AML-193 (cell line): ENCODE measurements around the gene ZNF396.

Source experiments
- DNase-seq, 2 experiments: peaks; one replicate each; lab custom pipeline; 2025; lab: John Stamatoyannopoulos, UW

ZNF396 gene

DNA sequence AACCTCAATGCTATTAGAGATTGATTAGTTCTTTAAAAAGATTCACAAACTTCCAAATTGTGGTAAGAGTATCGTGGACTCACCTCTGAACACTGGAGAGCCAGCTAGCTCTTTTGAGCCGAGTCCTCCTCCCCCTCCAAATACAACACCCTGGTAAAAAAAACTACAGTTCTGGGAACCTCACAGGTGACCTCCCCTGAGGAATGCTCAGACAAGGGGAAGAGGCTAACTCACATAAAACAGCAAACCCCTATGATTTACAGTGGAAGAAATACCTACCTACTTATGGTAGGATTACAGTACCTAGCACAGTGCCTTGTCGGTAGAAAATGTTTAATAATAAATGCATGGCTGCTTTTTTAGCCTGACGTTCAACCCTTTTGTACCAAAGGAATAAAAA, 41.3 kb downstream of the ZNF396 start:
- DNase-seq = no peak

GRCh38 chr18:35334821-35335220, 42.3 kb downstream of the ZNF396 start:
- no peak for DNase-seq

DNA sequence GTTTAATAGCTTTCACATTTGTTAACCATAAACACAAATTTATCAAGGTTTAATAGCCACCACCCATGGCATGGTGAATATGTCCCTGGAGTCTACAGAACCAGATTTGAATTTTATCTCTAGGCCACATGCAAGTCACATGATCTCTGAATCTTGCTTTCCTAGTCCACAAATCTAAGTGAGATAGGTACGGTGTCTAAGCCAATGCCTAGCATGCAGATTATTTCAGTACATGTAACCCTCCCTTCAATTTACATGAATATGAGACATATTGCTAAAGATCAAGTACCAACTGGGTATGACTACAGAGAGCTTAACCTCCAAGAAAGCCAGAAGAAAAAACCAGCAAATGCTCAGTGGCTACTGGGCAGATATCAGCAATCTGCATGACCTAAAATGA, 42.9 kb downstream of the ZNF396 start:
- DNase-seq = no peak

DNA sequence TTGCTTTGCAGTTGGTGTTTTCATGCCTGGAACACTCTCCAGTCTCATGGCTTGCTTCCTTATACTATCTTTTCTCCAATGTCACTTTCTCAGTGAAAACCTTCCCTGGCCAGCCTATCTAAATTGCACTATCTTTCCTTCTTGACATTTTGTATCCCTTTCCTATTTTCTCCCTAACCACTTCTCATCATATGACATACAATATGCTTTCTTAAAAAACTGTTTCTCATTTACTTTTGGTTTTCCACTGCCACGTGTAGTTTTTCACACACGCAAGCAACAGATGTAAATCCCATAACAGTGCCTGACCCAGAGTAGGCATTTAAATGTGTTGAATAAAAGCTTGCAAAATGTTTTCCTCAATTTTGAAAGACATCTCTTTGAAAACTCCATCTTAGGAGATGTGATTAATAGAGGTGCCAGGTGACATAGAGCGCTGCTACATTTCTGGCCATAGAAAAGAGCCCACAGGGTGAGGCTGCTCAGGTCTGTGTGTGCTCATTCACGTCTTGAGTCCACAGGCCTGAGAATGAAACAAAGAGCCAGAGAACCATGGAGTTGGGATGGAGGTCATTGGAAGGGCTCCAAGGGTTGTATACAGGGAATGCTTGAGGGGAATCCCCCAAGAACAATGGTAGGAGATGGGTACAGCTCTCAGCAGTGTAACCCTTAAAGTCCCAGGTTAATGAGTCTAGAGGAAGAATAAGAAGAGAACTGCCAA, 45.6 kb downstream of the ZNF396 start:
- no peak for DNase-seq

DNA sequence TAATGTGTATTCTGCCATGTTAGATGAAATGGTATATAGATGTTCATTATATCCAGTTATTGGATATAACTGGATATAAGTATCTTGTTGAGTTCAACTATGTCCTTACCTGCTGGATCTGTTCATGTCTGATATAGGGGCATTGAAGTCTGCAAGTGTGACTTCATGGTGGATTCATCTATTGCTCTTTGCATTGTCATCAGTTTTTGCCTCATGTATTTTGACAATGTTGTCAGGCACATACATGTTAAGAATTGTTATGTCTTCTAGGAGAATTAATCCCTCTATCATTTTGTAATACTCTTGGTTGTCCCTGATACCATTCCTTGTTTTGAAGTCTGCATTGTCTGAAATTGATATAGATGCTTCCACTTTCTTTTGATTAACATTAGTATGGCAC, 48.3 kb downstream of the ZNF396 start:
- DNase-seq = no peak

GRCh38 chr18:35326695-35327387, 50.3 kb downstream of the ZNF396 start:
- DNase-seq = no peak

DNA sequence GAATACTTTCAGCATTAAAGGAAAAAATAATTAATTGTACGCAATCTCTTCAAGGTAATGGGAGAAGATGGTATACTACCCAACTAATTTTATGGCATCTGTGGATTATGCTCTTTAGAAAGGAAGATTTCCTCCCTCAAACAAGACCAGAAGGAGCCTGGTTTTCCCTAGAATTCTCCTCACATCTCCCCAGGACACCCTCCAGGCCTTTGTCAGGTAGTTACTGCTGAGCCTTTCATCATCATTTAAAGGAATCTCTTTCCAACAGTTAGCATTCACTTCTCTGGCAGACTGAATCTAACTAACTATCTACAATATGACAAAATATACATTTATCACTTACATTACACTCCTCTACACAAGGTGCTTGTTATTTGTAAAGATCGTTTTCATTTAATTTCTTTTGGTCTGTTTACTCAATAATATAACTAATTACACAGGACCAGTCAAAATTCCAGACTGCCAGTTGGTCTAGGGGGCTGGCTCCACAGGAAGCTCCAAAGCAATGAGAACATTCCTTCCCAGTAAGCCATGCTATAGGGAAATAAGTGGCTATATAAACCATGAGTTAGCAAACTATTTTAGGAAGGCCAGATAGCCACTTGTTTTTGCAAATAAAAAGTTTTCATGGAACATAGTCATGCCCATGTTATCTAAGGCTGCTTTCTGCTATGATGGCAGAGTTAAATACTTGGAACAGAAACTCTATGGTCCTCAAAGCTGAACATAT, 52.0 kb downstream of the ZNF396 start:
- DNase-seq = no peak

GRCh38 chr18:35322486-35323458, 54.4 kb downstream of the ZNF396 start:
- DNase-seq = no peak
